Suprapubic skin (tissue), 4 donors: ENCODE measurements around the gene AUTS2. TPM values are rescaled to one million over a fixed set of nuclear protein-coding genes. Genes with fewer than 3 reads are reported as not detected.

Experiments
- DNase-seq, 2 donors: peaks; one replicate each; pipeline ENCODE4 v3.0.0-alpha.2; 2019; ENCODE audit warnings: low spot score in 2 of 2
- H3K27ac ChIP-seq: fragments of 200-600 bp; sonication (generic); one replicate; pipeline ENCODE4 v1.5.1; 2019
- H3K27me3 ChIP-seq: fragments of 200-600 bp; sonication (generic); one replicate; pipeline ENCODE4 v1.5.1; 2019
- H3K36me3 ChIP-seq: fragments of 200-600 bp; sonication (generic); one replicate; pipeline ENCODE4 v1.5.1; 2019
- H3K4me1 ChIP-seq: fragments of 200-600 bp; sonication (generic); one replicate; pipeline ENCODE4 v1.5.1; 2019
- H3K4me3 ChIP-seq: fragments of 200-600 bp; sonication (generic); one replicate; pipeline ENCODE4 v1.5.1; 2019; ENCODE audit warnings: mild to moderate bottlenecking
- H3K9me3 ChIP-seq: fragments of 200-600 bp; sonication (generic); one replicate; pipeline ENCODE4 v1.5.1; 2019
- EP300 ChIP-seq: sonication (generic); formaldehyde crosslinking; IDR thresholded peaks from one replicate; pipeline ENCODE4 v1.6.1; 2017; ENCODE audit warnings: antibody characterized with exemption
- POLR2A ChIP-seq, 2 donors: fragments of 450-650 bp; IDR thresholded peaks; one replicate each; pipeline ENCODE4 v1.6.1; 2017; ENCODE audit warnings: antibody characterized with exemption in 2 of 2, mild to moderate bottlenecking in 2 of 2, moderate library complexity in 2 of 2
- POLR2AphosphoS5 ChIP-seq, 3 donors: sonication (generic); formaldehyde crosslinking; IDR thresholded peaks; one replicate each; pipeline ENCODE4 v1.6.1; 2017; ENCODE audit warnings: antibody characterized with exemption in 3 of 3
- WGBS: methylation state at CpG from one replicate; pipeline ENCODE4 v1.1.5; 2018; 5-methylcytosine and 5-hydroxymethylcytosine counted together
- total RNA-seq, 4 donors: library from RNA; depleted of rRNA; stranded (reverse); fragments of >200 nt; gene quantifications; one replicate each; pipeline ENCODE4 v1.1.0, GENCODE V29; 2016
- TF ChIP-seq, protein P1 (sequence below), 2 donors: fragments of 200-600 bp in 1 of 2; fragments of 450-650 bp in 1 of 2; sonication (generic) in 1 of 2; IDR thresholded peaks; one replicate each; pipeline ENCODE4 v1.5.1; 2016 to 2019; ENCODE audit warnings: antibody characterized with exemption in 2 of 2, mild to moderate bottlenecking in 1 of 2, moderate library complexity in 1 of 2

Gene AUTS2
- total RNA-seq, 4 donors from 2014 or later: 31.0 to 102 (median 56.4) TPM

- WGBS: 86% methylated on average over 4 of the region's 4 CpGs
Measured at GRCh38 chr7:70242826-70243225, 644.6 kb downstream of the AUTS2 start.

DNA sequence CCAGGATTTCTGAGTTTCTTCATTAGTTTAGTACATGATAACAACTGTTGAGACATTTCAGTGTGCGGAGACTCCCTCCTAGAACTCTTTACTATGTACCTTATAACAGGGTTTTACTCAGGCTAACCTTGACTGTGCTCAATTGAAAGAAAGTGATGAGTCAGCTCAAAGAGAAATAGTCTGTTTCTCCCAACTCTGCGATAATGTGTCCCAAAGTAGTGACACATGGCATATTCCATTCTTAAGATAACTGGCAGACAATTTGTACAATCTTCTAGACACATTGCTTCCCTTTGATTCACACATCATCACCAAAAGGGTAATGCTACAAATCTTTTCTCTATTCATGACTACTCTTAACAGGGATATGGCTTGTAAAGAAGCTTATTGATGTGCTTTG, 645.2 kb downstream of the AUTS2 start:
- Histone ChIP-seq H3K4me1 (no peaks in the 10 kb centered on the region), H3K27me3 (no peaks in the 10 kb centered on the region), H3K9me3 (no peaks in the 10 kb centered on the region), H3K36me3 (no peaks in the 10 kb centered on the region), H3K27ac (no peak overlapping the region), H3K4me3 (no peak overlapping the region)
- TF ChIP-seq POLR2AphosphoS5 (IDR thresholded peaks at IDR 0.05) (no peak), POLR2A (IDR thresholded peaks at IDR 0.05) (no peak), EP300 (no peak)
- TF ChIP-seq, protein P1, sequence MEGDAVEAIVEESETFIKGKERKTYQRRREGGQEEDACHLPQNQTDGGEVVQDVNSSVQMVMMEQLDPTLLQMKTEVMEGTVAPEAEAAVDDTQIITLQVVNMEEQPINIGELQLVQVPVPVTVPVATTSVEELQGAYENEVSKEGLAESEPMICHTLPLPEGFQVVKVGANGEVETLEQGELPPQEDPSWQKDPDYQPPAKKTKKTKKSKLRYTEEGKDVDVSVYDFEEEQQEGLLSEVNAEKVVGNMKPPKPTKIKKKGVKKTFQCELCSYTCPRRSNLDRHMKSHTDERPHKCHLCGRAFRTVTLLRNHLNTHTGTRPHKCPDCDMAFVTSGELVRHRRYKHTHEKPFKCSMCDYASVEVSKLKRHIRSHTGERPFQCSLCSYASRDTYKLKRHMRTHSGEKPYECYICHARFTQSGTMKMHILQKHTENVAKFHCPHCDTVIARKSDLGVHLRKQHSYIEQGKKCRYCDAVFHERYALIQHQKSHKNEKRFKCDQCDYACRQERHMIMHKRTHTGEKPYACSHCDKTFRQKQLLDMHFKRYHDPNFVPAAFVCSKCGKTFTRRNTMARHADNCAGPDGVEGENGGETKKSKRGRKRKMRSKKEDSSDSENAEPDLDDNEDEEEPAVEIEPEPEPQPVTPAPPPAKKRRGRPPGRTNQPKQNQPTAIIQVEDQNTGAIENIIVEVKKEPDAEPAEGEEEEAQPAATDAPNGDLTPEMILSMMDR (IDR thresholded peaks at IDR 0.05): no peak
- 87% methylated on average over 2 of the region's 2 CpGs for WGBS
- DNase-seq: no peak

More at GRCh38 chr7:70242826-70243225, 644.6 kb downstream of the AUTS2 start:
- no peaks in the 10 kb centered on the region for H3K4me1 ChIP-seq
- no peaks in the 10 kb centered on the region for H3K36me3 ChIP-seq
- H3K4me3 ChIP-seq: no peak overlapping the region
- TF ChIP-seq, protein P1 (IDR thresholded peaks at IDR 0.05): no peak
- TF ChIP-seq POLR2A (IDR thresholded peaks at IDR 0.05): no peak
- TF ChIP-seq EP300: no peak
- no peak for TF ChIP-seq POLR2AphosphoS5 (IDR thresholded peaks at IDR 0.05)
- no peak for DNase-seq
- no peaks in the 10 kb centered on the region for H3K27me3 ChIP-seq
- no peak overlapping the region for H3K27ac ChIP-seq
- H3K9me3 ChIP-seq: no peaks in the 10 kb centered on the region

DNA sequence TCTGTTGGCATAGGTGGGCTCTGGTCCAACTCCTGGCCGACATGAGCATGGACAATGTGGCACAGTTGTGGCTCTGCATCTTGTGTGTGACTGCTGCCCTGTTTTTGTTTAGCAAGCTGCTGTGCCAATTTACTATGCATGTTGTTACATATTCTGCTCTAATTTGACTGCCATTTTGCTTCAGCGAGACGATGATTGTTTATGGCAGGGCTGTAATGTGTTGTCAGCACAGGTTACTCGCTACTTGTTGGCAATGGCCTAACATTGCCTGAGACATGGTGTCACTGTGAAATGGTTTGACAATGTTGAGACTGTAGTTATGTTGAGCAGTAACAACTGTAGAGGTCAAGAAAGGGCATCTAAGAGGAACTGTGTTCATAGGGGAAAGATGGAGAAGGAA, 659.6 kb downstream of the AUTS2 start:
- H3K27me3 ChIP-seq: no peaks in the 10 kb centered on the region
- H3K9me3 ChIP-seq: no peaks in the 10 kb centered on the region
- peaks cover 3% of the 10 kb centered on the region for H3K4me1 ChIP-seq
- no peak overlapping the region for H3K27ac ChIP-seq
- WGBS: 95% methylated on average over 4 of the region's 4 CpGs
- no peaks in the 10 kb centered on the region for H3K36me3 ChIP-seq
- TF ChIP-seq, protein P1 (IDR thresholded peaks at IDR 0.05): no peak
- TF ChIP-seq POLR2A (IDR thresholded peaks at IDR 0.05) (no peak), EP300 (no peak), POLR2AphosphoS5 (IDR thresholded peaks at IDR 0.05) (no peak)
- H3K4me3 ChIP-seq: no peak overlapping the region
- no peak for DNase-seq

GRCh38 chr7:70259502-70259901, 661.2 kb downstream of the AUTS2 start:
- H3K4me1 ChIP-seq: peaks cover 3% of the 10 kb centered on the region
- DNase-seq: no peak
- H3K27ac ChIP-seq: no peak overlapping the region
- WGBS: 17% methylated on average over 1 of the region's 1 CpG
- H3K27me3 ChIP-seq: no peaks in the 10 kb centered on the region
- H3K4me3 ChIP-seq: no peak overlapping the region
- no peak for TF ChIP-seq EP300
- TF ChIP-seq, protein P1 (IDR thresholded peaks at IDR 0.05): no peak
- no peak for TF ChIP-seq POLR2AphosphoS5 (IDR thresholded peaks at IDR 0.05)
- no peak for TF ChIP-seq POLR2A (IDR thresholded peaks at IDR 0.05)
- no peaks in the 10 kb centered on the region for H3K36me3 ChIP-seq
- H3K9me3 ChIP-seq: no peaks in the 10 kb centered on the region

- Histone ChIP-seq H3K4me3 (no peak overlapping the region), H3K27me3 (no peaks in the 10 kb centered on the region), H3K27ac (no peak overlapping the region), H3K4me1 (peaks cover 3% of the 10 kb centered on the region), H3K36me3 (no peaks in the 10 kb centered on the region), H3K9me3 (no peaks in the 10 kb centered on the region)
- no peak for TF ChIP-seq POLR2A (IDR thresholded peaks at IDR 0.05)
- TF ChIP-seq POLR2AphosphoS5 (IDR thresholded peaks at IDR 0.05): no peak
- no peak for TF ChIP-seq EP300
- TF ChIP-seq, protein P1 (IDR thresholded peaks at IDR 0.05): no peak
- WGBS: 85% methylated on average over 7 of the region's 7 CpGs
- no peak for DNase-seq
Measured at GRCh38 chr7:70263471-70264255, 665.4 kb downstream of the AUTS2 start.
